Measurements from ENCODE around the gene FGD4. TPM values are rescaled to one million over a fixed set of nuclear protein-coding genes. Genes with fewer than 3 reads are reported as not detected.
"Not testable (repeated sequence)": the region's sequence is repeated elsewhere in the genome, so short reads cannot be mapped to it uniquely, and the experiment has no call there.

FGD4 gene
- total RNA-seq, 1 donor from 2014 or later = 11.0 TPM

GRCh38 chr12:32505067-32505945 is 105.9 kb downstream of the FGD4 start:
- TF ChIP-seq CTCF (IDR thresholded peaks at IDR 0.05; ENCODE audit: insufficient read depth, low read length, poor library complexity, severe bottlenecking) = no peak
- H3K36me3 ChIP-seq (ENCODE audit: control insufficient read depth, insufficient read depth, low read length) = no peaks in the 10 kb centered on the region
- DNase-seq (ENCODE audit: low read depth) = no peak
- no peak overlapping the region for H3K4me3 ChIP-seq (ENCODE audit: low read depth, low read length)
- H3K27me3 ChIP-seq (ENCODE audit: control insufficient read depth, insufficient read depth, low read length) = no peaks in the 10 kb centered on the region

- H3K36me3 ChIP-seq (ENCODE audit: control insufficient read depth, insufficient read depth, low read length); DNase-seq (ENCODE audit: low read depth); H3K27me3 ChIP-seq (ENCODE audit: control insufficient read depth, insufficient read depth, low read length); H3K4me3 ChIP-seq (ENCODE audit: low read depth, low read length): not testable (repeated sequence)
These were observed 108.0 kb downstream of the FGD4 start for GRCh38 chr12:32507096-32507941.

GRCh38 chr12:32507942-32508320 is 108.6 kb downstream of the FGD4 start:
- TF ChIP-seq CTCF (IDR thresholded peaks at IDR 0.05; ENCODE audit: insufficient read depth, low read length, poor library complexity, severe bottlenecking) = no peak
- Histone ChIP-seq H3K36me3 (ENCODE audit: control insufficient read depth, insufficient read depth, low read length) (no peaks in the 10 kb centered on the region), H3K27me3 (ENCODE audit: control insufficient read depth, insufficient read depth, low read length) (no peaks in the 10 kb centered on the region), H3K4me3 (ENCODE audit: low read depth, low read length) (no peak overlapping the region)
- DNase-seq (ENCODE audit: low read depth) = no peak

- DNase-seq (ENCODE audit: low read depth) = no peak
- H3K4me3 ChIP-seq (ENCODE audit: low read depth, low read length) = no peak overlapping the region
- no peaks in the 10 kb centered on the region for H3K27me3 ChIP-seq (ENCODE audit: control insufficient read depth, insufficient read depth, low read length)
- no peak for TF ChIP-seq CTCF (IDR thresholded peaks at IDR 0.05; ENCODE audit: insufficient read depth, low read length, poor library complexity, severe bottlenecking)
- no peaks in the 10 kb centered on the region for H3K36me3 ChIP-seq (ENCODE audit: control insufficient read depth, insufficient read depth, low read length)
These were observed 109.3 kb downstream of the FGD4 start for GRCh38 chr12:32508626-32509025.

- Histone ChIP-seq H3K4me3 (ENCODE audit: low read depth, low read length) (no peak overlapping the region), H3K27me3 (ENCODE audit: control insufficient read depth, insufficient read depth, low read length) (no peaks in the 10 kb centered on the region), H3K36me3 (ENCODE audit: control insufficient read depth, insufficient read depth, low read length) (no peaks in the 10 kb centered on the region)
- no peak for TF ChIP-seq CTCF (IDR thresholded peaks at IDR 0.05; ENCODE audit: insufficient read depth, low read length, poor library complexity, severe bottlenecking)
- DNase-seq (ENCODE audit: low read depth) = no peak
These were observed 110.2 kb downstream of the FGD4 start for GRCh38 chr12:32509328-32510091.

GRCh38 chr12:32511976-32512375 is 112.6 kb downstream of the FGD4 start:
- DNase-seq (ENCODE audit: low read depth); H3K36me3 ChIP-seq (ENCODE audit: control insufficient read depth, insufficient read depth, low read length); H3K4me3 ChIP-seq (ENCODE audit: low read depth, low read length); H3K27me3 ChIP-seq (ENCODE audit: control insufficient read depth, insufficient read depth, low read length): not testable (repeated sequence)

Data from kidney epithelial cell (primary cell).